Activated T-helper 1 cell treated with anti-CD3 and anti-CD28 coated beads, Interleukin-2, amount 50 U/mL, for 16 hours (primary cell): ENCODE data around the gene PHLDA2.
A peak's percentile ranks its signal among the peaks of the same experiment; 100 is the strongest.

ENCODE experiments used
- DNase-seq, 2 donors: peaks; one replicate each; pipeline ENCODE4 v3.0.0-alpha.2; 2020; ENCODE audit warnings: low read depth in 1 of 2, low spot score in 1 of 2

PHLDA2 gene

GRCh38 chr11:2929950-2930703 is 907 bp upstream of the PHLDA2 start:
- DNase-seq: no peak

GRCh38 chr11:2929531-2929949 is 320 bp upstream of the PHLDA2 start:
- DNase-seq: peak in 1 of 2 donors; percentile 30

- DNase-seq: no peak
Observed at GRCh38 chr11:2927851-2928604, 1.2 kb downstream of the PHLDA2 start.

- DNase-seq: no peak
Observed at GRCh38 chr11:2927121-2927800, 2.0 kb downstream of the PHLDA2 start.

- DNase-seq: no peak
Observed at GRCh38 chr11:2926611-2927051, 2.6 kb downstream of the PHLDA2 start.

- no peak for DNase-seq
Observed at GRCh38 chr11:2924821-2925675, 4.2 kb downstream of the PHLDA2 start.

GRCh38 chr11:2924381-2924780 is 4.8 kb downstream of the PHLDA2 start:
- no peak for DNase-seq

GRCh38 chr11:2923446-2924375 is 5.5 kb downstream of the PHLDA2 start:
- DNase-seq: no peak

GRCh38 chr11:2922655-2923054 is 6.6 kb downstream of the PHLDA2 start:
- no peak for DNase-seq

- no peak for DNase-seq
Observed at GRCh38 chr11:2921742-2922493, 7.3 kb downstream of the PHLDA2 start.

GRCh38 chr11:2921261-2921660 is 8.0 kb downstream of the PHLDA2 start:
- no peak for DNase-seq

- DNase-seq: no peak
Observed at GRCh38 chr11:2920343-2920742, 8.9 kb downstream of the PHLDA2 start.

GRCh38 chr11:2919837-2920236 is 9.4 kb downstream of the PHLDA2 start:
- no peak for DNase-seq

GRCh38 chr11:2919188-2919587 is 10.0 kb downstream of the PHLDA2 start:
- DNase-seq: no peak

- DNase-seq: no peak
Observed at GRCh38 chr11:2917842-2918490, 11.3 kb downstream of the PHLDA2 start.

GRCh38 chr11:2916892-2917645 is 12.2 kb downstream of the PHLDA2 start:
- DNase-seq: no peak

GRCh38 chr11:2916114-2916891 is 12.9 kb downstream of the PHLDA2 start:
- no peak for DNase-seq
